GM19025 (cell line): Measurements from ENCODE around the gene SYNGR2.
"Not testable (repeated sequence)": the region's sequence is repeated elsewhere in the genome, so short reads cannot be mapped to it uniquely, and the experiment has no call there.

Experiments
- ATAC-seq: cut with Tn5 transposase; IDR thresholded peaks from one replicate; pipeline ENCODE4 v1.9.1; 2021; ENCODE audit warnings: mild to moderate bottlenecking, low read depth, moderate library complexity; ENCODE audit not compliant: unreplicated experiment

Gene SYNGR2

GRCh38 chr17:78168903-78169793 is 767 bp downstream of the SYNGR2 start:
- peak; percentile 31 for ATAC-seq

GRCh38 chr17:78170692-78171590 is 2.6 kb downstream of the SYNGR2 start:
- ATAC-seq: no peak

GRCh38 chr17:78171591-78172248 is 3.3 kb downstream of the SYNGR2 start:
- not testable (repeated sequence) for ATAC-seq

- no peak for ATAC-seq
Observed at GRCh38 chr17:78172249-78173051, 4.1 kb downstream of the SYNGR2 start.

GRCh38 chr17:78173097-78173715 is 4.8 kb downstream of the SYNGR2 start:
- no peak for ATAC-seq

- no peak for ATAC-seq
Observed at GRCh38 chr17:78174346-78174869, 6.0 kb downstream of the SYNGR2 start.

GRCh38 chr17:78174870-78175642 is 6.7 kb downstream of the SYNGR2 start:
- no peak for ATAC-seq

- no peak for ATAC-seq
Observed at GRCh38 chr17:78175643-78175981, 7.2 kb downstream of the SYNGR2 start.

- ATAC-seq: no peak
Observed at GRCh38 chr17:78176548-78177025, 8.2 kb downstream of the SYNGR2 start.

GRCh38 chr17:78179372-78179771 is 11.0 kb downstream of the SYNGR2 start:
- no peak for ATAC-seq

GRCh38 chr17:78180083-78180482 is 11.7 kb downstream of the SYNGR2 start:
- no peak for ATAC-seq

- ATAC-seq: no peak
Observed at GRCh38 chr17:78180508-78180907, 12.1 kb downstream of the SYNGR2 start.

GRCh38 chr17:78182504-78182903 is 14.1 kb downstream of the SYNGR2 start:
- no peak for ATAC-seq

- no peak for ATAC-seq
Observed at GRCh38 chr17:78183916-78184315, 15.5 kb downstream of the SYNGR2 start.

- ATAC-seq: no peak
Observed at GRCh38 chr17:78184351-78184750, 16.0 kb downstream of the SYNGR2 start.

GRCh38 chr17:78184868-78185267 is 16.5 kb downstream of the SYNGR2 start:
- no peak for ATAC-seq

GRCh38 chr17:78185981-78186691 is 17.8 kb downstream of the SYNGR2 start:
- ATAC-seq: no peak
